Activated CD4-positive, alpha-beta T cell treated with anti-CD3 and anti-CD28 coated beads, Interleukin-2, amount 50 U/mL, for 48 hours (primary cell): Measurements from ENCODE around the gene HOXB2.
"Not testable (repeated sequence)": the region's sequence is repeated elsewhere in the genome, so short reads cannot be mapped to it uniquely, and the experiment has no call there.

Experiments used
- DNase-seq, 2 experiments: peaks; one replicate each; pipeline ENCODE4 v3.0.0-alpha.2; 2020

The HOXB2 gene

GRCh38 chr17:48513097-48513496 is 31.8 kb downstream of the HOXB2 start:
- DNase-seq = no peak

- peak; percentile 16 to 19 for DNase-seq
These were observed 33.9 kb downstream of the HOXB2 start for GRCh38 chr17:48510761-48511604.

- no peak for DNase-seq
These were observed 34.5 kb downstream of the HOXB2 start for GRCh38 chr17:48510381-48510760.

GRCh38 chr17:48509708-48510107 is 35.2 kb downstream of the HOXB2 start:
- not testable (repeated sequence) for DNase-seq

- DNase-seq = no peak
These were observed 38.7 kb downstream of the HOXB2 start for GRCh38 chr17:48506246-48506645.

GRCh38 chr17:48505788-48506187 is 39.1 kb downstream of the HOXB2 start:
- DNase-seq = peak; percentile 19 to 40

GRCh38 chr17:48504953-48505352 is 40.0 kb downstream of the HOXB2 start:
- DNase-seq = no peak

- DNase-seq = no peak
These were observed 41.2 kb downstream of the HOXB2 start for GRCh38 chr17:48503747-48504146.

GRCh38 chr17:48502901-48503300 is 42.0 kb downstream of the HOXB2 start:
- no peak for DNase-seq

GRCh38 chr17:48502312-48502711 is 42.6 kb downstream of the HOXB2 start:
- no peak for DNase-seq

- no peak for DNase-seq
These were observed 44.2 kb downstream of the HOXB2 start for GRCh38 chr17:48500435-48501426.

GRCh38 chr17:48499735-48500434 is 45.0 kb downstream of the HOXB2 start:
- DNase-seq = no peak

GRCh38 chr17:48499248-48499647 is 45.7 kb downstream of the HOXB2 start:
- no peak for DNase-seq

GRCh38 chr17:48498164-48498850 is 46.6 kb downstream of the HOXB2 start:
- DNase-seq = no peak

- no peak for DNase-seq
These were observed 47.8 kb downstream of the HOXB2 start for GRCh38 chr17:48497103-48497502.

- DNase-seq = no peak
These were observed 50.6 kb downstream of the HOXB2 start for GRCh38 chr17:48494335-48494734.
